GM19193 (cell line): Measurements from ENCODE around the gene ING1.

Source experiments
- POLR2A ChIP-seq: IDR thresholded peaks from 4 replicates; pipeline ENCODE4 v1.6.1; 2011; ENCODE audit not compliant: insufficient read depth, insufficient read length; ENCODE audit errors: extremely low read depth

The ING1 gene

GRCh38 chr13:110684388-110685056 is 29.0 kb upstream of the ING1 start:
- no peak for TF ChIP-seq POLR2A

- TF ChIP-seq POLR2A: no peak
These were observed 28.0 kb upstream of the ING1 start for GRCh38 chr13:110685305-110686020.

- no peak for TF ChIP-seq POLR2A
These were observed 25.8 kb upstream of the ING1 start for GRCh38 chr13:110687736-110688135.

DNA sequence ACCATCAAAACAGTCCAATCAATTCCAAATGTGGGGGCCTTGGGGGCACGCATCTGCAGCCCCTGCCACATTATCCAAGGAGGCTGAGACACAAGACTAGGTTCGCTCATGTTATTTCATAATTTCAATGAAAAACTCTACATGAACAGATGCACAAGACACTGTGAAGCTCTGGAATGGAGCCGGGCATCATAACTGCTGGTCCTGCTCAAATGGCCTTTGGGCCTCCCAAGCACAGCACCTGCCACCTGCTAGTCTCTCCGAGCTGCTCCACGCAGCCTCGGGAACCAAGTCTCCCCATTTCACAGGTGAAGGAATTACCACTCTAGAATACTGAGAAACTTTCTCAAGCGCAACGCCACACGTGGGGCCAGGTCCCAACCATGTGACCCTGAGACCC is 24.5 kb upstream of the ING1 start:
- no peak for TF ChIP-seq POLR2A

DNA sequence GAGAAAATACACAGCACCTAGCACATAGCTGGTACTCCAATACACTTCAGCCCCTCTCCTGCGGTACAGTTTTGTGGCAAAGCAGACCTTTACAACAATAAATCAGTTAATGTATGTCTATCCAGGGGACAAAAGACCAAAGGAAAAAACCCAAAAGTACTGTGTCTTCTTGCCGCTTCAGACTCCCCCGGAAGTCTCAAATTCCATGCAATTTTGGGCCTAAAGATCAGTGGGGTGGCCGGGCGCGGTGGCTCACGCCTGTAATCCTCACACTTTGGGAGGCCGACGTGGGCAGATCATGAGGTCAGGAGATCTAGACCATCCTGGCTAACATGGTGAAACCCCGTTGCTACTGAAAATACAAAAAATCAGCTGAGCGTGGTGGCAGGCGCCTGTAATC is 23.8 kb upstream of the ING1 start:
- no peak for TF ChIP-seq POLR2A

DNA sequence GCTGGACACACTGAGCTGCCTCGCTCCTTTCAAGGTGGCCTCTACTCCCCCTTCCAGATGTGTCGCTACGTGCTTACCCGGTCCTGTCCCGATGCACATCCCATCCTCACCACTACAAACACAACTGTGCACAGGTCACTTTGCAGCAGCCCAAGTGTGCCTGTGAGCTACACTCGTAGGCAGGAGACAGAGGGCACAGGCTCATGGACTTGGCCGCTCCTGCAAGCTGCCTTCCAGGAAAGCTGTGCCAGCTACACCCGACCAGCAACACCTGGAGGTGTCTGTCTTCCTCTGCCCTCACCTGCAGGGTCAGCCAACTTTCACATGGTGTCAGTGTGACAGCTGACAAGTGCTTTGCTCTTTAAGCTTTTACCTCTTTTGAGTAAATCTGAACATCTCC is 23.0 kb upstream of the ING1 start:
- no peak for TF ChIP-seq POLR2A

GRCh38 chr13:110696776-110697175 is 16.7 kb upstream of the ING1 start:
- no peak for TF ChIP-seq POLR2A

- no peak for TF ChIP-seq POLR2A
These were observed 15.7 kb upstream of the ING1 start for GRCh38 chr13:110697842-110698241.

- no peak for TF ChIP-seq POLR2A
These were observed 14.8 kb upstream of the ING1 start for GRCh38 chr13:110698689-110699088.

DNA sequence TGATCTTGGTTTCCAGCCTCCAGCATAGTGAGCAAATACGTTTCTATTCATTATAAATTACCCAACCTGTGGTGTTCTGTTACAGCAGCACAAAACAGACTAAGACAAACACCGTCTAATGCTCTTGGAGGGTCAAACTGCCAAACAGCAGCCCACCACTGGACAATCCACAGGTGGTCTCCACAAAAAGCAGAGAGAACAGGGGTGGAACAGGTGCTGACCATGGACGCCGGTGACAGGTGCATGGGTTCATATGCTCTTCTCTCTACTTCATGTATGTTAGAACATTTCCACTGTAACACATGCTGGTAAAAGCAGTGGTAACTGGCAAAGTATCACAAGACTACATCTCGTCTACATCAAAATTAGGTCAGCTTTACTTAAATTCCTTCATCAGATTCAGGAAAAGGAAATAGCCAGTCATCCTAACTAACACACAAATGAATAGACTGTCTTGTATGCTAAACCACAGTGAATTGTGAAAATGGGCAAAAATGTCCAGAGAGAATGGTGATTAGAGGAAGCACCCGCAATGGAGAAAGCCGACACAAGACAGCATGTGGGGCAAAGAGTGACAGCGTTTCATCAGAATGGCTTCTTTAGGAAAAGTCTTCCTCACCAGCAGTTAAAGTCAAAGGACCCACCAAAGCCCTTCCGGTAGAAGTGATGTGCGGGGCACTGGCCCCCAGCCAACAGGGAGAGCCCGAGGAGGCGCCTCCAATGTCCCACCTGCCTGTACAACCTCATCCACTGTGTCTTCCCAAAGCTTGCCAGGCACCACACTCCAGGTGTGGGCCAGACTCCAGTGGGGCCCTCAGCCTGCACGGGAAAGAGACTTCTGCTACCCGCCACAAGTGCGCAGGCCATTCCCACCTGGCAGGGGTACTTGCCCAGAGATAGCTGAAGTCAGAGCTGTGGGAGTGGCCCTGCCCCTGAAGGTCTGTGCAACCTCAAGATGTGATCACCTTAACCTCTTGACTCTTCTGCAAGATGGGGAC is 14.1 kb upstream of the ING1 start:
- no peak for TF ChIP-seq POLR2A

DNA sequence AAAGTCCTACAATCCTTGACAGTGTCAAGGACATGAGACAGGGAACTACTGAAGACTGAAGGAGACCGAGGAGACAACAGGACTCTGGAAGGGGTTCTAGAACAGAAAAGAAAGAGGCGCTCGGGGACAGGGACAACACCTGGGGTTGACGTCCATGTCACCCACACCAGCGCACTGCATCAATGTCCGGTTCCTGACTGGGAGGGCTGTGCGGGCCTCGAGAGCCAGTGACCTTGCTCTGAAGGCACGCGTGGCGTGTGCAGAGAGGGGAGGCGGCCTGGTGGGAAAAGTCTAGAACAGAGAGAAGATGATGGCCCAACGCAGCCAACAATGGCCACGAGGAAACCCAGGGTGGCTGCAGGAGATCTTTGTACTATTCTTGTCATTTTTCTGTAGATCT is 13.3 kb upstream of the ING1 start:
- no peak for TF ChIP-seq POLR2A

GRCh38 chr13:110700641-110701040 is 12.9 kb upstream of the ING1 start:
- TF ChIP-seq POLR2A: no peak

GRCh38 chr13:110702089-110702488 is 11.4 kb upstream of the ING1 start:
- no peak for TF ChIP-seq POLR2A

DNA sequence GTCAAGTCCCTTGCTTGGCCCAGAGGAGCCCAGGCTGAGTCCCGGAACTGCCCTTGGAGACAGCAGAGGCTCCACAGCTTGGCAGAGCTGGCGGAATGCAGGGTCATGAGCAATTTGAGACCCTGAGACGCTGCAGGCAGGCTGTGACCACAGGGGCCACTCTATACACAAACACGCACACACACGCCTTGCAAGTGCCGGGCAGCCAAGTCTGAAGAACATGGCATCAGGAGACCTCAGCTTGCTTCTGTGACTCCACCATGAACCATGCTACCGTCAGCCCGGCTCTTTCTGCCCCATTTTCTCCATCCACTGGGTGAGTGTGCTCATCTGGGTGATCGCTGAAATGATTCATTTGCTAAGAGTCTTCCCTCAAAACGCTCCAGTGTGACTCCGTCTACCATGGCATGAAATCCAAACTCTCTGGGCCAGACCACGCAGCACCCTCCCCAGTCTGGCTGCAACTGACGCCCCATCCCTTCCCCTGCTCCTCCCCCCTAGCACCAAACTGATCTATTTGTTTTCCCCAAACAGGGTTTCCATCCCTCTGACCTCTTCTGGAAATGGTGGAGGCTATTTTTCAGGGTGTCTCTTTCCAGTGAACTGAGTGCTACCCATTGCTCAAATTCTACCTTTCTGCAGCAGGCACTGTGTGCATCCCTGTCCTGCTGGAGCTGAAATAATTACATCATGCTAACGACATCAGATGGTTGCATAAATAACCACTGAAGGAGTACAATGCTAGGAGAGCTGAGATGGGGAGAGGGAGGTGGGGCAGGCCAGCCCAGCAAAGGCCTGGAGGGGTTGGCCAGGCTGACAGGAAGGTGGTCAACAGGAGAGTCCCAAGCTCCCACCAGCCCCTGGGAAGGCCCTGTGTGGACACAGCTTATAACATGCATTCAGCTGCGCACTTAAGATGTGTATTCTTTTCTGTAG is 10.6 kb upstream of the ING1 start:
- TF ChIP-seq POLR2A: no peak
